K562 (cell line): Measurements from ENCODE around the gene ASS1. TPM values are rescaled to one million over a fixed set of nuclear protein-coding genes. Genes with fewer than 3 reads are reported as not detected.

Experiments
- ARHGAP35 ChIP-seq: fragments of 450-650 bp; IDR thresholded peaks from 2 replicates; pipeline ENCODE4 v1.6.1; 2018; ENCODE audit not compliant: partially characterized antibody
- ATF4 ChIP-seq: fragments of 450-650 bp; formaldehyde crosslinking; IDR thresholded peaks from 2 replicates; pipeline ENCODE4 v1.4.0; 2022; ENCODE audit warnings: mild to moderate bottlenecking, moderate library complexity
- BHLHE40 ChIP-seq: IDR thresholded peaks from 2 replicates; pipeline ENCODE4 v1.6.1; 2011; ENCODE audit warnings: low read length, improper control_type of control experiment
- CXXC5 ChIP-seq: fragments of 250-450 bp; sonication (Bioruptor Pico); IDR thresholded peaks from 2 replicates; pipeline ENCODE4 v1.8.0; 2022; ENCODE audit warnings: inconsistent platforms, mild to moderate bottlenecking, moderate library complexity
- HMG20A ChIP-seq: fragments of 450-650 bp; formaldehyde crosslinking; conservative IDR thresholded peaks from 2 replicates; pipeline ENCODE4 v1.4.0; 2020; ENCODE audit warnings: mild to moderate bottlenecking, mixed read lengths
- JUN ChIP-seq, 2 experiments: sonication (generic) in 1 of 2; formaldehyde crosslinking in 1 of 2; IDR thresholded peaks; 2 replicates each; pipeline versions ENCODE4 v1.6.1 to v1.8.0; 2012 to 2022; ENCODE audit warnings: borderline replicate concordance in 2 of 2, mild to moderate bottlenecking in 2 of 2, improper control_type of control experiment in 1 of 2, low read depth in 1 of 2, low read length in 1 of 2, missing genetic modification reagents in 1 of 2
- KAT8 ChIP-seq: fragments of 450-650 bp; IDR thresholded peaks from 2 replicates; pipeline ENCODE4 v1.6.1; 2016; ENCODE audit warnings: low read depth, mild to moderate bottlenecking
- KDM2B ChIP-seq: fragments of 250-450 bp; sonication (Bioruptor Pico); IDR thresholded peaks from 2 replicates; pipeline ENCODE4 v1.8.0; 2021; ENCODE audit warnings: mild to moderate bottlenecking, moderate library complexity
- LEF1 ChIP-seq: fragments of 450-650 bp; IDR thresholded peaks from 2 replicates; pipeline ENCODE4 v1.6.1; 2016; ENCODE audit warnings: mild to moderate bottlenecking
- MYNN ChIP-seq, 2 experiments: sonication (generic); formaldehyde crosslinking in 1 of 2; IDR thresholded peaks; 2 replicates each; pipeline versions ENCODE4 v1.5.0 to v1.6.1; 2016 to 2020; ENCODE audit warnings: antibody characterized with exemption in 1 of 2, missing genetic modification reagents in 1 of 2
- NELFE ChIP-seq: IDR thresholded peaks from 2 replicates; pipeline ENCODE4 v1.6.1; 2011; ENCODE audit warnings: mild to moderate bottlenecking; ENCODE audit not compliant: insufficient read depth, insufficient read length
- NFIC ChIP-seq: fragments of 450-650 bp; IDR thresholded peaks from 2 replicates; pipeline ENCODE4 v1.6.1; 2017; ENCODE audit warnings: mild to moderate bottlenecking, inconsistent platforms
- NFIX ChIP-seq: fragments of 250-450 bp; sonication (Bioruptor Pico); IDR thresholded peaks from 2 replicates; pipeline ENCODE4 v1.4.0; 2020; ENCODE audit warnings: low read depth, mild to moderate bottlenecking, moderate library complexity
- PHF8 ChIP-seq: fragments of 200-600 bp; sonication (generic); IDR thresholded peaks from 2 replicates; pipeline ENCODE4 v1.6.1; 2012; ENCODE audit warnings: mixed run types, mild to moderate bottlenecking, inconsistent platforms, low read length, moderate library complexity, borderline replicate concordance
- RAD51 ChIP-seq: fragments of 450-650 bp; IDR thresholded peaks from 2 replicates; pipeline ENCODE4 v1.7.1; 2016; ENCODE audit warnings: low read depth, mild to moderate bottlenecking, borderline replicate concordance
- RBFOX2 ChIP-seq: fragments of 200-400 bp; formaldehyde crosslinking; IDR thresholded peaks from 2 replicates; pipeline ENCODE4 v1.6.1; 2017; ENCODE audit warnings: low read depth, mild to moderate bottlenecking, low read length, moderate library complexity
- RBM17 ChIP-seq: fragments of 200-400 bp; formaldehyde crosslinking; IDR thresholded peaks from 2 replicates; pipeline ENCODE4 v1.6.1; 2017; ENCODE audit warnings: low read depth, mild to moderate bottlenecking, low read length, borderline replicate concordance
- RBM22 ChIP-seq: fragments of 200-400 bp; formaldehyde crosslinking; IDR thresholded peaks from 2 replicates; pipeline ENCODE4 v1.6.1; 2018; ENCODE audit warnings: low read length, low read depth; ENCODE audit not compliant: poor library complexity, severe bottlenecking
- RBM34 ChIP-seq: fragments of 200-400 bp; formaldehyde crosslinking; IDR thresholded peaks from 2 replicates; pipeline ENCODE4 v1.6.1; 2018; ENCODE audit warnings: low read length, borderline replicate concordance; ENCODE audit not compliant: insufficient read depth
- RBM39 ChIP-seq: fragments of 200-400 bp; formaldehyde crosslinking; optimal IDR thresholded peaks from 2 replicates; pipeline ENCODE3; 2018; ENCODE audit warnings: low read depth, low read length
- RUNX1 ChIP-seq: sonication (generic); IDR thresholded peaks from 2 replicates; pipeline ENCODE4 v1.6.1; 2016; ENCODE audit warnings: antibody characterized with exemption, low read depth
- SMARCA4 ChIP-seq: fragments of 450-650 bp; IDR thresholded peaks from 2 replicates; pipeline ENCODE4 v1.6.1; 2016
- TAF9B ChIP-seq: fragments of 450-650 bp; IDR thresholded peaks from 2 replicates; pipeline ENCODE4 v1.6.1; 2018; ENCODE audit warnings: mild to moderate bottlenecking; ENCODE audit not compliant: partially characterized antibody
- ZC3H8 ChIP-seq: fragments of 450-650 bp; IDR thresholded peaks from 2 replicates; pipeline ENCODE4 v1.6.1; 2017
- ZNF12 ChIP-seq: sonication (generic); formaldehyde crosslinking; IDR thresholded peaks from 2 replicates; pipeline ENCODE4 v1.4.0; 2020; ENCODE audit warnings: mild to moderate bottlenecking, missing genetic modification reagents
- ZNF347 ChIP-seq: fragments of 450-650 bp; formaldehyde crosslinking; IDR thresholded peaks from 2 replicates; pipeline ENCODE4 v1.4.0; 2020; ENCODE audit warnings: low read depth, mild to moderate bottlenecking, moderate library complexity
- ZNF41 ChIP-seq: fragments of 250-450 bp; sonication (Bioruptor Pico); conservative IDR thresholded peaks from 2 replicates; pipeline ENCODE4 v1.4.0; 2020; ENCODE audit warnings: mild to moderate bottlenecking
- ZNF77 ChIP-seq: fragments of 250-450 bp; sonication (Bioruptor Pico); IDR thresholded peaks from 2 replicates; pipeline ENCODE4 v1.5.0; 2020
- polyA plus RNA-seq, 8 experiments: library from polyadenylated mRNA; depleted of rRNA in 4 of 8; stranded (reverse) in 5 of 8; unstranded in 3 of 8; fragments of >200 nt; fragmentation: Nextera tagmentation in 2 of 8; fragmentation: Illumina TruSeq in 1 of 8; extraction: Ambion mirVana in 2 of 8; extraction: Trizol in 1 of 8; gene quantifications; 2 replicates each; pipeline versions ENCODE4 v1.2.1 to v1.2.3, GENCODE V29; 2011 to 2014; ENCODE audit warnings: inconsistent platforms in 1 of 8, missing spikeins in 1 of 8
- total RNA-seq, 7 experiments: library from RNA; depleted of rRNA in 6 of 7; stranded (reverse); fragments of >200 nt in 6 of 7; fragmentation: Illumina TruSeq in 2 of 7; extraction: Trizol in 2 of 7; gene quantifications; 2 replicates each; pipeline versions ENCODE4 v1.2.1 to v1.2.3, GENCODE V29; 2011 to 2021; ENCODE audit warnings: low replicate concordance in 1 of 7

The ASS1 gene
- total and polyA plus RNA-seq, 9 of the 15 experiments (the other 6 are each of a cell fraction or from before 2014, with no cell fraction given), result 1.5 to 5.7 (median 3.7) TPM

GRCh38 chr9:130539420-130540223, 94.9 kb downstream of the ASS1 start (continued):
- no peak for TF ChIP-seq RBM22
- TF ChIP-seq ZNF77 (CRISPR knock-in tag), result no peak
- no peak for TF ChIP-seq ZNF41 (CRISPR knock-in tag)
- no peak for TF ChIP-seq RBM17
- TF ChIP-seq BHLHE40, result no peak
- TF ChIP-seq SMARCA4, result no peak
- no peak for TF ChIP-seq RBFOX2
- no peak for TF ChIP-seq ZNF347
- no peak for TF ChIP-seq RBM34
- no peak for TF ChIP-seq CXXC5 (CRISPR knock-in tag)
- no peak for TF ChIP-seq ARHGAP35
- no peak for TF ChIP-seq MYNN (IDR thresholded peaks at IDR 0.05)
- no peak for TF ChIP-seq MYNN (CRISPR knock-in tag; IDR thresholded peaks at IDR 0.05)
- TF ChIP-seq RUNX1, result no peak
- TF ChIP-seq ZNF12 (CRISPR knock-in tag), result no peak
- no peak for TF ChIP-seq RBM39
- 0 out of 2 replicates have a peak, but pooled peaks have one; percentile 23 for TF ChIP-seq JUN (IDR thresholded peaks at IDR 0.05; ENCODE audit: borderline replicate concordance, low read depth, low read length)
- no peak for TF ChIP-seq JUN (CRISPR knock-in tag; IDR thresholded peaks at IDR 0.05; ENCODE audit: borderline replicate concordance)
- TF ChIP-seq NFIC, result peak; percentile 52; the same call in 1 of the 2 replicates
- no peak for TF ChIP-seq NFIX
- no peak for TF ChIP-seq ATF4
- TF ChIP-seq RAD51, result no peak
- TF ChIP-seq NELFE, result no peak
- no peak for TF ChIP-seq LEF1
- TF ChIP-seq KDM2B (CRISPR knock-in tag), result no peak
- no peak for TF ChIP-seq TAF9B
- TF ChIP-seq HMG20A (CRISPR knock-in tag), result no peak
- TF ChIP-seq KAT8, result no peak
- TF ChIP-seq PHF8, result no peak
- no peak for TF ChIP-seq ZC3H8
